ENCODE data around the gene SAP30BP.
A peak's percentile ranks its signal among the peaks of the same experiment; 100 is the strongest.

SAP30BP gene

DNA sequence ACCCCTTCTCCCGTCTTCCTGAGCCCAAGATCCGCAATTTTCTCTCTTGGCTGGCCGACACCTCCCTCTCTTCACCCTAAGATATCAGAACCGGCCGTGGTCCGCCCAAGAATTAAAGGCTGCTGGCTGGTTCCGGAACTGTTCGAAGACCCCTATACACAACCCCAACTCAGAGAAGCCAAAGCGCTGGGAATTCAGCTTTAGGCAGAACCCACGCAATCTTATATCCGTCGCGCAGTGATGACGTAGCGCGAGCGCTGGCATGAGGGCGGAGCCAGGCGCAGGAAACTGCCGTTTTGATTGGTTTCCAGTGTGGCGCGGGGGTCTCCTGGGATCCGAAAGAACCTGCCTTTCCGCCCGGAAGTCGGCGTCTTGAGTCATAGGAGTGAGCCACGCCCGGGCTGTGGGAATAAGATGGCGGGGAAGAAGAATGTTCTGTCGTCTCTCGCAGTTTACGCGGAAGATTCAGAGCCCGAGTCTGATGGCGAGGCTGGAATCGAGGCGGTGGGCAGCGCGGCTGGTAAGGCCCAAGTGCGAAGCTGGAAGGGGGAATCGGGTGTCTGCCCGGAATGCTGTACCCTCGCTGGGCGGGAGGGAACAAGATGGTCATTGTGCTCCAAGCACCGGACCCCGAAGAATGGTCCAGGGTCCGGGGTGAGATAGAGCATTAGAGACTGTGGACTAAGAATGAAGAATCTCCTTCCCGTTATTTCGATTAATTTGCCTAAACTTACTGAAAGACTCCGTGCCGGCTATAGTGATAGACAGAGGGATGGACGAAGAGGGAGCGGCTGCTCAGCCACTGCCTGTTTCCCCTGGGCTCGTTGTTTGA, at the start of gene SAP30BP, which contains the start of gene RECQL5:
SAP30BP (plus strand) TSS at position 380 of the 832 bp plus-strand sequence; CDS start at position 415, 35 bp downstream.
RECQL5 (minus strand) TSS at position 196 of the 832 bp plus-strand sequence. CDS start 597 bp downstream, outside the sequence.
- DNase-seq (ENCODE audit: low read depth in 1 of 2, low spot score in 1 of 2) = peak; percentile 97 to 98

DNA sequence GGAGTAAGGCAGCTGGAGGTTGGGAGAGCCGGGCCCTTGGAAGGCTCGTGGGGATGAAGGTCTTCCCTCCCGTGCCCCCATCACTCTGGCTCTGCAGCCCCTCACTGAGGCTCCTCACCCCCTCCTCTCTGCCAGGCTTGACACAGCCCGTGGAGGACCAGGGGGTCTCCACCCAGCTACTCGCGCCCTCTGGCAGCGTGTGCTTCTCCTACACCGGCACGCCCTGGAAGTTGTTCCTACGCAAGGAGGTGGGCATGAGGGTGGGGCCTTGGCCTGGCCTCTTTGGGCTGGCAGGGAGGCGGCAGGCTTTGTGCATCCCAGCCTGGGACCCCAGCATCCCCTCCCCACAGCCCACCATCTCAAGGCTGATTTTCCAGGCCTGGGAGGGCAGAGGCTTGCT, 49.5 kb upstream of the SAP30BP start:
- no peak for DNase-seq (ENCODE audit: low read depth in 1 of 2, low spot score in 1 of 2)

DNA sequence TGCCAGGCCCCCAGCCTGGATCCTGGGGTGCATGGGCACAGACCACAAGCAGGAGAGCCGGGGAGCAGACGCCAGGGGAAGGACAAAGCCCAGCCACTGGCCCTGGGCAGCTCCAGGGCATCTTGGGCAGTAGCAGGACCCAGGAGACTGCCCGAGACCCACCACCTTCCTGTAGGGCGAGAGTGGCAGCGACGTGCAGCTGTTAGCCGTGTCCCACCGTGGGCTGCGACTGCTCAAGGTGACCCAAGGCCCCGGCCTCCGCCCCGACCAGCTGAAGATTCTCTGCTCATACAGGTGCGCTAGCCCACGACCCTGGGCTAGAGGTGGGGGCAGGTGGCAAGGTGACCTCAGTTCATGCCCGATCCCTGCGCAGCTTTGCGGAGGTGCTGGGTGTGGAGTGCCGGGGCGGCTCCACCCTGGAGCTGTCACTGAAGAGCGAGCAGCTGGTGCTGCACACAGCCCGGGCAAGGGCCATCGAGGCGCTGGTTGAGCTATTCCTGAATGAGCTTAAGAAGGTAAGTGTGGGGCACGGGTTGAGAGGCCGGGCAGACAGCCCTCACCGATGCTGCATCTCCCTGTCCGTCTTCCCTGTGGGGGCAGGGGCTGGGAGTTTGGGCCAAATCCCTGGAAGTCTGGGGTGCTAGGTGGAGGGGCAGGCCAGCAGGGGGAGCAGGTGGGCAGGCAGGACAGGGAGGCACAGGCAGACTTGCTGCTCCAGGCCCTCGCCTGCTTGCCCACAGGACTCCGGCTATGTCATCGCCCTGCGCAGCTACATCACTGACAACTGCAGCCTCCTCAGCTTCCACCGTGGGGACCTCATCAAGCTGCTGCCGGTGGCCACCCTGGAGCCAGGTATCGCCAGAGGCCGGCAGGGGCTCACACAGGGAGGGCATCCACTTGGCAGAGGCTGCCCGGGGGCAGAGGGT, 47.4 kb upstream of the SAP30BP start:
- no peak for DNase-seq (ENCODE audit: low read depth in 1 of 2, low spot score in 1 of 2)

DNA sequence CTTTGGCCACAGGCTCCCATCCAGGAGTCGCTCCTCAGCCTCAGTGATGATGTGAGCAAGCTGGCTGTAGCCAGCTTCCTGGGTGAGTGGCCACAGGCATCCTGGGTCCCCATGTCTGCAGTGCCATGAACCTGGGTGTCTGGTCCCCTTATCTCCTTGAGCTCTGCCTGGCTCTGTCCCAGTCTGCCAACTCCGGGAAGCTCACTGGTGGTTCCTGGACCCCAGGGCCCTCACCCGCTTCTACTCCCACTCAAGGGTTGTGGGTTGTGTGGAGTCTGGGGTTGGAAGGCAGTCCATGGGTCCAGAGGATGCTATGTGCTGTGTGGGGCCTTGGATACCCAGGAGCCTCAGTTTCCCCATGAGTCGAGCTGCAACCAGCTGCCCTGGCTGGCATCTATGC, 45.6 kb upstream of the SAP30BP start:
- no peak for DNase-seq (ENCODE audit: low read depth in 1 of 2, low spot score in 1 of 2)

DNA sequence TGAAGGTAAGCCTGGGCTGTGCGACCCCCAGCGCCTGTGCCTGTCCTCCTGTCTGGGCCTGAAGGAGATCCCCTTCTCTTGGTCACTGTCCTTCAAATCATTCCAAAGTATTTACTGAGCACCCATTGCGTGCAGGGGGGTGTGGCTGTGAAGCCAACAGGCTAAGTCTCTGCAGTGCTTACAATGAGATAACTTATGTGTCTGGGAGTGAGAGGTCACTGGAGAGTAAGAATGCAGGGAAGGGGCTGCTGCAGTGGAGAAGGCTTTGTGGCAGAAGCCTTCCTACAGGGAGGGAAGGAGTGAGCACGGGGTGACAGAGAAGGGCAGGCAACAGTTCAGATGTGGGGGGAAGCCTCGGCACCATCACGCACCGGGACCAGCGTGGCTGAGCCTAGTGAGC, 45.1 kb upstream of the SAP30BP start:
- DNase-seq (ENCODE audit: low read depth in 1 of 2, low spot score in 1 of 2) = no peak

DNA sequence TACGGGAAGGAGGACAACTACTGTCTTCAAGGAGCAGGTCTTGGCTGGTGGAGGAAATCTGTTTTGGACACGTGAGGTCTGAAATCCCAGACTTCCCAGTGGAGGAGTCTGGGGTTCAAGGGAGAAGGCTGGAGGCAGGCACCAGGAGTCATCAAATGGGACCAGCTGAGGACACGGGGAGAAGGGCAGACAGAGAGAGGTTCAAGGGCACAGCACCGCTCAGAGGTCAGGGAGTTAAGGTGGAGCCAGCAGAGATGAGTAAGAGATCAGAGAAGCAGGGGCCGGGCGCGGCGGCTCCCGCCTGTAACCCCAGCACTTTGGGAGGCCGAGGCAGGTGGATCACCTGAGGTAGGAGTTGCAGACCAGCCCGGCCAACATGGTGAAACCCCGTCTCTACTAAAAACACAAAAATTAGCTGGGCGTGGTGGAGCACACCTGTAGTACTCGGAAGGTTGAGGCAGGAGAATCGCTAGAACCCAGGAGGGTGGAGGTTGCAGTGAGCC, 44.3 kb upstream of the SAP30BP start:
- no peak for DNase-seq (ENCODE audit: low read depth in 1 of 2, low spot score in 1 of 2)

DNA sequence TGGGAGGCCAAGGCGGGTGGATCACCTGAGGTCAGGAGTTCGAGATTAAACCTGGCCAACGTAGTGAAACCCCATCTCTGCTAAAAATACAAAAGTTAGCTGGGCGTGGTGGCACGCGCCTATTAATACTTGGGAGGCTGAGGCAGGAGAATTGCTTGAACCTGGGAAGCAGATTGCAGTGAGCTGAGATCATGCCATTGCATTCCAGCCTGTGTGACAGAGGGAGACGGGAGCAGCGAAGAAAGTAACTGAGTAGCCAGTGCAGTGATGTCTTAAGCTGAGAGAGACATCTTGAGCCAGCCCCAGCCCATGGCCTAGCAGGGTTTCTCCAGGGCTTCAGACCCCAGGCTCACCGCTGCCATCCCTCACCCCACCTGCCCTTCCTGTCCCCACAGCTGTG, 43.8 kb upstream of the SAP30BP start:
- no peak for DNase-seq (ENCODE audit: low read depth in 1 of 2, low spot score in 1 of 2)

DNA sequence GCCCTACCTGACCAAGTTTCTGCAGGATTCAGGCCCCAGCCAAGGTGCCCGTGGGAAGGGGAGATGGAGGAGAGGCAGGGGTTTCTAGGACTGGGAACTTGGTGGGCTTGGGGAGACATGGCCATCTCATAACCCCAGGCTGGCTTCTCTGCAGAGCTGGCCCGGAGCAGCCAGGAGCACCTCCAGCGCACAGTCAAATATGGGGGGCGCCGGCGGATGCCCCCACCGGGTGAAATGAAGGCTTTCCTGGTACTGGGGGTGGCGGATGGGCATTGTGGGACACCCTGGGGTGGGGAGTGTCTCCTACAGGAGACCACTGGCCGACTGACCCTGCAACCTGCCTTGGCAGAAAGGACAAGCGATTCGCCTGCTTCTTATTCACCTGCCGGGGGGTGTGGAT, 43.1 kb upstream of the SAP30BP start:
- no peak for DNase-seq (ENCODE audit: low read depth in 1 of 2, low spot score in 1 of 2)

DNA sequence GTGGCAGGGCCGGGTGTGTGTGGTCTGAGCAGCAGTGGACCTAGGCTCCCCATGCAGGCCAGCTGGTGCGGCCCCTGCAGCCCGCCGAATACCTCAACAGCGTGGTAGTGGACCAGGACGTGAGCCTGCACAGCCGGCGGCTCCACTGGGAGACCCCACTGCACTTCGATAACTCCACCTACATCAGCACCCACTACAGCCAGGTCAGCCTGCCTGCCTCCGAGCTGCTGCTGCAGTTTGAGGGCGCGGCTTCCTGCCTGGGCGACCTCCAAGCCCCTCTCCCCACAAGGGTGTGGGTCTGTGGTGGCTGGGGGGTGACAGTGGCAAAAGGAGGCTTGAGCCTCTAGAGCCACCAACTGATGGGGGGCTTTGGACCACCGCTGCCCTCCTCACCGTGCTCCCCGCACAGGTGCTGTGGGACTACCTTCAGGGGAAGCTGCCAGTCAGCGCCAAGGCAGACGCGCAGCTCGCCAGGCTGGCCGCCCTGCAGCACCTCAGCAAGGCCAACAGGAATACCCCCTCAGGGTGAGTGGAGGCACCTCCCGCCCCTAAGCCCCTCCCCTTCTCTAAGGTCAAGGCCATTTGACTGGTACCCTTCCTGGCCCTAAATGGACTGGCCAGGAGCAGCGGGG, 42.3 kb upstream of the SAP30BP start:
- DNase-seq (ENCODE audit: low read depth in 1 of 2, low spot score in 1 of 2) = no peak

DNA sequence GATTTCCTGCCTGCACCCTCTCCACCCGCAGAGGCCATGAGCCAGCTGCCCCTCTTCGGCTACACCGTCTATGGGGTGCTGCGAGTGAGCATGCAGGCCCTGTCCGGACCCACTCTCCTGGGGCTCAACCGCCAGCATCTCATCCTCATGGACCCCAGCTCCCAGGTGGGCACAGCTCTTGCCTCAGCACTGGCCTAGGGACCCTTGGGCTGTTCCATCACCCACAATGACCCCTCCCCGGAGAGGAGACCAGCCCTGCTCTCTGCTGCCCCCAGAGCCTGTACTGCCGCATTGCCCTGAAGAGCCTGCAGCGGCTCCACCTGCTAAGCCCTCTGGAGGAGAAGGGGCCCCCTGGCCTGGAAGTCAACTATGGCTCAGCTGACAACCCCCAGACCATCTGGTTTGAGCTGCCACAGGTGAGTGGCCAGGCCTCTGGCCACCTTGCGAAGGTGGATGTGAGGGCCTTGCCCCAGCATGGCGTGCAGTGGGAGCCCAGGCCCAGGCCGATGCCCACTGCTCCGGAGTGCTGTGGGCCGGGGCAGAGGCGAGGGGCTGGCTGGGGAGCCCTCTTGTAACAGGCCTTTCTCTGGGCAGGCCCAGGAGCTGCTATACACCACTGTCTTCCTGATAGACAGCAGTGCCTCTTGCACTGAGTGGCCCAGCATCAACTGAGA, 41.2 kb upstream of the SAP30BP start:
- DNase-seq (ENCODE audit: low read depth in 1 of 2, low spot score in 1 of 2) = no peak

DNA sequence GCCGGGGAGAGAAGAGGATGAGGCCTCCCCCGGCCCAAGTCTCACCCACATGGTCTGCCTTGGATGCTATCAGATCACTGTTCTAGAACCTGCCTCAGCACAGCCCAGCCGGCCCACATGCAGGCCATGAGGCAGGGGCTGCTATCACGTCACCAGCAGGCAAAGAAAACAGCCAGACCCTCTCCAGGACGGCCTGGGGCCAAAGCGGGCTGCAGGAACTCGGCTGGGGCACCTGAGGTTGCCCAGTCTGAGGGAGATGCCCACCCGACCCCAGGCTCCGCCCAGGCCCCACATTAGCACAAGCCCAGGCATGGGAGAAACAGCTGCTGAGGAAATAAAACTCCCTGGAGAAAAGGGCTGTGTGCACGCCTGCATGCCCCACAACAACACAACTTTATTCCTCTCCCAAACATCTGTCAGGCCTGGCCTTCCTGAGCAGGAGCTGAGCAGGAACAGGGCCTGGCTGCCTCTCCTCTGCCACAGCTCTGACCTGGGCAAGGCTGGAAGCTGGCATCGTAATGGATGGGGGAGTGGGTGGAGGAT, 40.6 kb upstream of the SAP30BP start:
- no peak for DNase-seq (ENCODE audit: low read depth in 1 of 2, low spot score in 1 of 2)

DNA sequence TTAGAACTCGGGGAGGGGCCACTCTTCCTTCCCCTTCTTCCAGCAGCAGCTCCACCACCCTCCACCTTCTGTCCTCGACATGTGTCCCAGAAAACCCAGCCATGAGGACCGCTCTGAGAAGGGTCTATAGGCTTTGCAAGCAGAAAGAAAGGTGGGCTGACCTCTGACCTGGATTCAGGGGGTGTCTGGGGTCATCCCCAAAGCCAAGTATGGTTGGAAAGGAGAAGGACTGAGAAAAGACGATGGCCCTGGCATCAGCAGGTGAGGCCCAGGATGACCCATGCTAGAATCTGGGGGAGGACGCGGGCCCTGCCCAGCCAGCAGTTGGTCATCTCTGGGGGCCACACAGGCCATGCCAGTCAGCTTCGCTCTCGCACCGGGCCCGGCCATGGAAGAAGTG, 40.0 kb upstream of the SAP30BP start:
- no peak for DNase-seq (ENCODE audit: low read depth in 1 of 2, low spot score in 1 of 2)

DNA sequence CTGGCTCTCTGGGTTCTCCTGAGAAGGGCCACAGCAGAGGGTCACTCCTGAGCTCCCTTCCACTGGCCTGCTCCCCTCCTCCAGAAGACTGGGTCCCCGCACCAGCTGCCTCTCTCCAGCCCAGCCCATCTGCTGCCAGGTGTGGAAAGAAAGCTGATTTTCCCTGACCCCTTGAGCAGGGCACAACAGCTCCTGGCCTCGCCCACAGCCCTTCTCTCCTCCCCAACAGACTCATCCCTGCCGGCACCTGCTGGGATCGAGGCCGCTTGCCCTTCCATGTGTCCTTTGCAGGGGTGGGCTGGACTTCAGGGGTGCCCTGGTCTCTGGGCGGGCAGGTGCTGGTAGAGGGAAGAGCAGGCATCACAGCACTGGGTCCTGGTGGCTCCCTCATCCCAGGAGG, 38.7 kb upstream of the SAP30BP start:
- DNase-seq (ENCODE audit: low read depth in 1 of 2, low spot score in 1 of 2) = no peak

DNA sequence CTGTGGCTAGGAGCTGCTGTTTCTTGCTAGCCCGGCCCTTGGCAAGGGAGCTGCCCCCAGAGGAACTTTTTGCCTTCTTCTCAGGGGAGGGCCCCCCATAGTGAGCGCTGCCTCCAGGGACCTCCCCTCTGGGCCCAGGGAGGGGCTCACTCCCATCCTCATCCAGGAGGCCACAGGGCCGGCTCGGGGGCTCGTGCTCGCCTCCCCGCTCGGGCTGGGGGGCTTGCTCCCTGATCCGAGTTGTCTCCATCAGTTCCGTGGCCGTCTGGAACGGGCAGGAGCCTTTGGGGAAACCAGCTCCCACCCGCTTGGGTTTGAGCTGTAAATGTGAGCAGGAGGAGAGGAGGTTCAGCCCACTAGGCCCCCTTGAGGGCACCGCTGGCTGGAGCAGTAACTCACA, 38.0 kb upstream of the SAP30BP start:
- DNase-seq (ENCODE audit: low read depth in 1 of 2, low spot score in 1 of 2) = no peak

DNA sequence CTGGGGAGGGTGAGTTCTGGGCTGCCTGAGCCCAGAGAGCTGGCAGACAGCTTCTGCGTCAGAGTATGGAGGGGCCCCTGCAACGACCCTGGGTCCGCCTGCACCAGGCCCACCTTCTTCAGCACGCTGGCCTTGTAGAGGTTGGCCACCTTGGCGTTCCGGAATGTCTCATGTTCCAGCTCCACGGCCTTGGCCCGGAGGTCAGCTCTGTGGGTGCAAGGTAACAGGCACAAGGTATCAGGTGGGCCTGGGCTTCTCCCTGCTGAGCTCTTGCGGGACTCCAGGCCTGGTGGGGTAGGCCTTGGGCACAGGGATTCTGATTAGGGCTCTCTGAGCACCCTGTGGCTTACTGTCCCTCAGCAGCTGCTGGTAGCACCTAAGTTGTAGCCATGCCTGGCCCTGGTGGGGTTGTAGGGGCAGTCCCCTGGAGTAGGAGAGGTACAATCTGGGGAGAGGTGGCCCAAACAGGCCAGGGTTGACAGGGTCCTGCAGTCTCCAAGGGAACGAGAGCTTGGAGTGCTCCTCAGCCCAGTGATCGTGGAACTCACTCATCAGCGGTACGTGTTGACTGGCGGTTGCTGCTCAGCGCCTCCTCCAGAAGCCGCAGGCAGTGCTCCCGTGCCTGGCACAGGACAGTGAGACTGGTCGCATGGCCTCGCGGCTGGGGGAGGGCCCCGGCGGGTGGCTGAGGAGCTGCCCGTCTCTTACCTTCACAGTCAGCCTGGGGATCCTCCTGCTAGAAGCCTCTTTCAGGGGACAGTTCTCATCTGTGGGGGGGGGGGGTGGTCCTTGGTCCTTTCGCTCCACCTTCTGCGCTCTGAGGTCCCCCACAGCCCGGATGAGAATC, 36.8 kb upstream of the SAP30BP start:
- DNase-seq (ENCODE audit: low read depth in 1 of 2, low spot score in 1 of 2) = no peak

DNA sequence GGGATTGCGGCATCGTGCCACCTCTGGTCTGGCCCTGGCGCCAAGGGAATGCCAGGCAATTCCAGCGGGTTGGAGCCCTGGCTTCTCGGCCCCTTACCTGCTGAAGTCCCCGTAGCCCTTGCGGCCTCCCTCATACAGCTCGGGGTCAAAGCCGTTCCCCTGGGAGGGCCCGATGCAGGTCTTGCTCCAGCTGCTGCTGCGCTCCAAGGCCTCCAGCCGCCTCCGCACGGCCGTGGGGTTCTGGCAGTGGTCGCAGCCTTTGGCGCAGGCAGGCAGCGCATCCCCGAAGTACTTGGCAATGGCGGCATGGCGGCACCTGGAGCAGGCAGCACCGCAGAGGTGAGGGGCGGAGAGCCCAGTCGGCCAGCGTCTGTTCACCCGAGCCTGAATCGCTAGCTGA, 35.8 kb upstream of the SAP30BP start:
- no peak for DNase-seq (ENCODE audit: low read depth in 1 of 2, low spot score in 1 of 2)

DNA sequence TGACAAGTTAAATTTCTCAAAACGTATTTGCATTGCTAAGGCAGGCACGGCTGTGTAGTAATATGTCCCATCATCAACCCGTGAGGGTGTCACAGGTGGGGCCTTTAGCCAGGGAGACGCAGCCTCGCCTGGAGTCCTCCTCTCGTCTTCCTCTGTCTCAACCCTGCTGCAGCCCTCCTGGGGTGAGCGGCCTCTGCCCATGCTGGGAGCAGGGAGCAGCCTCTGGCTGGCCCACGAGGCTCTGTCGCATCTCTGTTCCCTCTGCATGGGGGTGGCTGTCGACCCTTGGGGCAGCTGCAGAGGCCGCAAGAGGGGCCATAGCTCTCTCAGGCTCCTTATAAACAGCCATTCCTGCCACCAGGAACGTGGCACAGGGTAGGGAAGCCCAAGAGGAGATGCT, 34.7 kb upstream of the SAP30BP start:
- no peak for DNase-seq (ENCODE audit: low read depth in 1 of 2, low spot score in 1 of 2)

DNA sequence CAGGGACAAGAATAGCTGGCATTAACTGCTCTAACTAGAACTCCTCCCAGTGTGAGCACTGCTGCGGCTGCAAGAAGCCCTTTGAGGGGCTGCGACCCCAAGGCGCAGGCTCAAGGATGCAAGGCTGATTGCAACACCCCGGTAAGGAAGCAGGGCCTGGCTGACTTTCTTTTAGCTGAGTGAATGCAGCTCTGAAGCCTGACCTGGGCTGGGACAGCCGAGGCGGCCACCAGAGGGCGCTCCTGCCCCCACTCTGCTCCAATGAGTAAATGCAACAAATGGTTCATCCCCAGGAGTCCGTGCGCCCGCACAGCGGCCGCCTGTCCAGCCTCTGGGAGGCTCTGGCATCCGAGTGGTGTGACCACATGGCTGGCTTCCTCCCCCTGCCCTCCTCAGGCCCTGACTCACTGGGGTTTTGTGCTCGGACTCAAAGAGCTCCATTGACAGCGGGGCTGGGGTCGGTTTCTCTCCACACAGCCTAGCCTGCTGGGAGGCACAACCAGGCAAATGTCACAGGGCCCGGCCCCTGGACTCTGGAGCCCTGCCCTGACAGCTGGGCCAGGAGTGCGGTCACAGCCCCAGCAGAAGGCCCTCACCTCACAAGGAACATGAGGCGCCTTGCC, 34.2 kb upstream of the SAP30BP start, which contains the start of gene SMIM5:
SMIM5 (plus strand) TSS at position 572 of the 623 bp plus-strand sequence. CDS start 6,768 bp downstream, outside the sequence.
- DNase-seq (ENCODE audit: low read depth in 1 of 2, low spot score in 1 of 2) = peak; percentile 69 to 81
